ENCODE measurements around the gene RNF183. TPM values are rescaled to one million over a fixed set of nuclear protein-coding genes. Genes with fewer than 3 reads are reported as not detected.

RNF183 gene
- total and polyA plus RNA-seq, 2 donors (not counting 1 experiment from before 2014, with no cell fraction given): not detected

GRCh38 chr9:113307396-113307975, 4.3 kb upstream of the RNF183 start:
- no peaks in the 10 kb centered on the region for H3K36me3 ChIP-seq (ENCODE audit: control insufficient read depth, insufficient read depth, low read length)
- peaks cover 3% of the 10 kb centered on the region for H3K27me3 ChIP-seq (ENCODE audit: control insufficient read depth, insufficient read depth, low read length)

GRCh38 chr9:113306566-113306965, 3.4 kb upstream of the RNF183 start:
- H3K79me2 ChIP-seq (ENCODE audit: control insufficient read depth, insufficient read depth, low read length): no peaks in the 10 kb centered on the region
- no peaks in the 10 kb centered on the region for H3K9me3 ChIP-seq (ENCODE audit: control insufficient read depth, insufficient read depth, low read depth, low read length)
- no peaks in the 10 kb centered on the region for H3K36me3 ChIP-seq (ENCODE audit: control insufficient read depth, insufficient read depth, low read length)
- H2AFZ ChIP-seq (ENCODE audit: low read length): no peak overlapping the region
- peaks cover 3% of the 10 kb centered on the region for H3K27me3 ChIP-seq (ENCODE audit: control insufficient read depth, insufficient read depth, low read length)
- H3K4me2 ChIP-seq (ENCODE audit: extremely low read depth, insufficient read depth, low read length): no peak overlapping the region
- H3K9ac ChIP-seq (ENCODE audit: insufficient read depth, low read length): no peak overlapping the region
- no peaks in the 10 kb centered on the region for H4K20me1 ChIP-seq (ENCODE audit: control insufficient read depth, extremely low read depth, insufficient read depth, low read length)
- H3K4me1 ChIP-seq (ENCODE audit: control insufficient read depth, extremely low read depth, insufficient read depth, low read length): no peaks in the 10 kb centered on the region
- no peak overlapping the region for H3K27ac ChIP-seq (ENCODE audit: insufficient read depth, low read length)
- no peak overlapping the region for H3K4me3 ChIP-seq (replicated peaks in 1 of 4; ENCODE audit: control extremely low read depth in 1 of 4, insufficient read depth in 1 of 4, low read depth in 3 of 4, low read length in 4 of 4)
- no peak for DNase-seq (ENCODE audit: low read depth in 2 of 2)
- TF ChIP-seq EZH2 (IDR thresholded peaks at IDR 0.05; ENCODE audit: low read length, missing control alignments): no peak

More at GRCh38 chr9:113307396-113307975, 4.3 kb upstream of the RNF183 start:
- Histone ChIP-seq H3K79me2 (ENCODE audit: control insufficient read depth, insufficient read depth, low read length) (no peaks in the 10 kb centered on the region), H2AFZ (ENCODE audit: low read length) (no peak overlapping the region), H3K27ac (ENCODE audit: insufficient read depth, low read length) (no peak overlapping the region), H3K4me2 (ENCODE audit: extremely low read depth, insufficient read depth, low read length) (no peak overlapping the region), H3K9me3 (ENCODE audit: control insufficient read depth, insufficient read depth, low read depth, low read length) (no peaks in the 10 kb centered on the region), H4K20me1 (ENCODE audit: control insufficient read depth, extremely low read depth, insufficient read depth, low read length) (no peaks in the 10 kb centered on the region), H3K9ac (ENCODE audit: insufficient read depth, low read length) (no peak overlapping the region), H3K4me1 (ENCODE audit: control insufficient read depth, extremely low read depth, insufficient read depth, low read length) (no peaks in the 10 kb centered on the region), H3K4me3 (replicated peaks in 1 of 4; ENCODE audit: control extremely low read depth in 1 of 4, insufficient read depth in 1 of 4, low read depth in 3 of 4, low read length in 4 of 4) (no peak overlapping the region)
- TF ChIP-seq CTCF (conservative IDR thresholded peaks at IDR 0.05 in 1 of 2, IDR thresholded peaks at IDR 0.05 in 1 of 2; ENCODE audit: low read depth in 1 of 2, low read length in 2 of 2): no peak
- no peak for TF ChIP-seq EZH2 (IDR thresholded peaks at IDR 0.05; ENCODE audit: low read length, missing control alignments)
- DNase-seq (ENCODE audit: low read depth in 2 of 2): no peak

GRCh38 chr9:113301548-113301947, 1.6 kb downstream of the RNF183 start:
- no peak overlapping the region for H3K9ac ChIP-seq (ENCODE audit: insufficient read depth, low read length)
- H3K4me1 ChIP-seq (ENCODE audit: control insufficient read depth, extremely low read depth, insufficient read depth, low read length): no peaks in the 10 kb centered on the region
- H3K4me2 ChIP-seq (ENCODE audit: extremely low read depth, insufficient read depth, low read length): no peak overlapping the region
- no peaks in the 10 kb centered on the region for H4K20me1 ChIP-seq (ENCODE audit: control insufficient read depth, extremely low read depth, insufficient read depth, low read length)
- peaks cover 3% of the 10 kb centered on the region for H3K27me3 ChIP-seq (ENCODE audit: control insufficient read depth, insufficient read depth, low read length)
- DNase-seq (ENCODE audit: low read depth in 2 of 2): no peak
- H2AFZ ChIP-seq (ENCODE audit: low read length): no peak overlapping the region
- no peaks in the 10 kb centered on the region for H3K9me3 ChIP-seq (ENCODE audit: control insufficient read depth, insufficient read depth, low read depth, low read length)
- no peaks in the 10 kb centered on the region for H3K79me2 ChIP-seq (ENCODE audit: control insufficient read depth, insufficient read depth, low read length)
- no peak overlapping the region for H3K4me3 ChIP-seq (replicated peaks in 1 of 4; ENCODE audit: control extremely low read depth in 1 of 4, insufficient read depth in 1 of 4, low read depth in 3 of 4, low read length in 4 of 4)
- H3K36me3 ChIP-seq (ENCODE audit: control insufficient read depth, insufficient read depth, low read length): no peaks in the 10 kb centered on the region
- no peak overlapping the region for H3K27ac ChIP-seq (ENCODE audit: insufficient read depth, low read length)
- TF ChIP-seq EZH2 (IDR thresholded peaks at IDR 0.05; ENCODE audit: low read length, missing control alignments): no peak
- TF ChIP-seq CTCF (conservative IDR thresholded peaks at IDR 0.05 in 1 of 2, IDR thresholded peaks at IDR 0.05 in 1 of 2; ENCODE audit: low read depth in 1 of 2, low read length in 2 of 2): no peak
